AG10803 (cell line): ENCODE data around the gene DENND1A.
"Not testable (repeated sequence)": the region's sequence is repeated elsewhere in the genome, so short reads cannot be mapped to it uniquely, and the experiment has no call there.

Source experiments
- DNase-seq: peaks from one replicate; pipeline ENCODE4 v3.0.0; 2010; ENCODE audit warnings: low read depth
- H3K4me3 ChIP-seq: 2 replicates; pipeline ENCODE4 v1.5.1; 2011; ENCODE audit warnings: mild to moderate bottlenecking, low read length, control low read depth
- TF ChIP-seq, protein P1 (sequence below): conservative IDR thresholded peaks from 2 replicates; pipeline ENCODE4 v1.5.1; 2011; ENCODE audit warnings: mild to moderate bottlenecking, low read length, control low read depth, inconsistent platforms

DENND1A gene

DNA sequence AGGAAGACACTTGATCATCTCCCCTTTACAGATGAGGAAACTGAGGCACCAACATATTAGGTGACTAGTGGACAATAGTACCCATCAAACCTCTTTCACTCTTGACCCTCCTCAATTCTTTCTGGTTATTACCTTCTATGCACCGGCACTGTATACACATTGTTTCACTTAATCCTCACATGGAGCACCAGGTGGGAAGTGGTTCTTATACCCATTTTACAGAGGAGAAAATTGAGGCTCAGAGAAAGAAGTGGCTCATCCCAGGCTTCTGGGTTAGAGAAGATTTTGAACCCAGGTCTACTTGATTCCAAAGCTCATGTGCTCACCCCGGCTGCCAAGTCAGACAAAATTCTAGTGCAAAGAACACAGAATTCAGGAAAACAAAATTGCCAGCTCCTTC is 17.4 kb upstream of the DENND1A start:
- no peak for DNase-seq
- H3K4me3 ChIP-seq, result no peak overlapping the region
- TF ChIP-seq, protein P1, sequence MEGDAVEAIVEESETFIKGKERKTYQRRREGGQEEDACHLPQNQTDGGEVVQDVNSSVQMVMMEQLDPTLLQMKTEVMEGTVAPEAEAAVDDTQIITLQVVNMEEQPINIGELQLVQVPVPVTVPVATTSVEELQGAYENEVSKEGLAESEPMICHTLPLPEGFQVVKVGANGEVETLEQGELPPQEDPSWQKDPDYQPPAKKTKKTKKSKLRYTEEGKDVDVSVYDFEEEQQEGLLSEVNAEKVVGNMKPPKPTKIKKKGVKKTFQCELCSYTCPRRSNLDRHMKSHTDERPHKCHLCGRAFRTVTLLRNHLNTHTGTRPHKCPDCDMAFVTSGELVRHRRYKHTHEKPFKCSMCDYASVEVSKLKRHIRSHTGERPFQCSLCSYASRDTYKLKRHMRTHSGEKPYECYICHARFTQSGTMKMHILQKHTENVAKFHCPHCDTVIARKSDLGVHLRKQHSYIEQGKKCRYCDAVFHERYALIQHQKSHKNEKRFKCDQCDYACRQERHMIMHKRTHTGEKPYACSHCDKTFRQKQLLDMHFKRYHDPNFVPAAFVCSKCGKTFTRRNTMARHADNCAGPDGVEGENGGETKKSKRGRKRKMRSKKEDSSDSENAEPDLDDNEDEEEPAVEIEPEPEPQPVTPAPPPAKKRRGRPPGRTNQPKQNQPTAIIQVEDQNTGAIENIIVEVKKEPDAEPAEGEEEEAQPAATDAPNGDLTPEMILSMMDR, result no peak

DNA sequence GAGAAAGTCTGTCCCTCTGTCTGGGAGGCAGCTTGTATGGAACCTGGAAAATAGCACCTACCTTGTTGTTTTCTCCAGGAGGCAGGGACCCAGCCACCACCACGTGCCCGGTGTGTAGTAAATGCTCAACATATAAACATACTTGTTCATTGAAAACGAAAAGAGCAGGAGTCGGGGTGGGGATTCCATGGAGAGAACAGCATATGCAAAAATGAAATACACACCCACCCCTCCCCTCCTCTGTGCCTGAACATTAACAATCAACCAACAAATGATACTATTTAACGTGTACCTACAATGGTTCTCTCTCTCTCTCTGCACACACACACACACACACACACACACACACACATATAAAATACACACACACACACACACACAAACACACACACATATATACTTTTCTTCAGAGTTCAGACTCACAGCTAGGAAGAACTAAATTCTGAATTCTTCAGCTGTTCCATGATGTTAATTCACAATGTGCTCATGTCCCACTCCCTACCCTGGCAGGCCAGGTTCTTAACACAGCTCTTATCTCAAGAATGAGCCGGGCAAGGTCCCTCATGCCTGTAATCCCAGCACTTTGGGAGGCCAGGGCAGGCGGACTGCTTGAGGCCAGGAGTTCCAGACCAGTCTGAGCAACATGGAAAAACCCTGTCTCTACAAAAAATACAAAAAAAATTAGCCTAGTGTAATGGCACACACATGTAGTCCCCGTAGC is 16.3 kb upstream of the DENND1A start:
- no peak overlapping the region for H3K4me3 ChIP-seq
- DNase-seq, result no peak
- TF ChIP-seq, protein P1, result no peak

DNA sequence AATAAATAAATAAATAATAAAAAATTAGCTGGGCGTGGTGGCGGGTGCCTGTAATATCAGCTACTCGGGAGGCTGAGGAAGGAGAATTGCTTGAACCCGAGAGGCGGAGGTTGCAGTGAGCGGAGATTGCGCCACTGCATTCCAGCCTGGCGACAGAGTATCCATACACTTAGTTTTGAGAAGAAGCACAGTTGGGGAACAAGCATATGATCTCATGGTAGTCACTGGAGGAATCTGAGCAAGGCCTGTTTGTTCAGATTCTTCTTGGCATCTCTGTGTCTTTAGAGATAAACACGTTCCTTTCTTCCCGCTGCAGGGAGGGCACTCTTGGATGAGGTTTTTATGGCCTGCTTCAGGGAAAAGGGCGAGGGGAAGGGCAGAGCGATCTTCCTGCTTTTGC is 15.6 kb upstream of the DENND1A start:
- H3K4me3 ChIP-seq, result no peak overlapping the region
- peak; percentile 18 for DNase-seq
- TF ChIP-seq, protein P1, result no peak

DNA sequence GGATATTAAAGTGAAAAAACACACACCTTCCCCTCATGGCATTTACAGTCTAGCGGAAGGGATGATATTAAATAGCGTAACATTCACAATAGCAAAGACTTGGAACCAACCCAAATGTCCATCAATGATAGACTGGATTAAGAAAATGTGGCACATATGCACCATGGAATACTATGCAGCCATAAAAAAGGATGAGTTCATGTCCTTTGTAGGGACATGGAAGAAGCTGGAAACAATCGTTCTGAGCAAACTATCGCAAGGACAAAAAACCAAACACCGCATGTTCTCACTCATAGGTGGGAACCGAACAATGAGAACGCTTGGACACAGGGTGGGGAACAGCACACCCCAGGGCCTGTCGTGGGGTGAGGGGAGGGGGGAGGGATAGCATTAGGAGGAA is 14.5 kb upstream of the DENND1A start:
- H3K4me3 ChIP-seq, DNase-seq: not testable (repeated sequence)

DNA sequence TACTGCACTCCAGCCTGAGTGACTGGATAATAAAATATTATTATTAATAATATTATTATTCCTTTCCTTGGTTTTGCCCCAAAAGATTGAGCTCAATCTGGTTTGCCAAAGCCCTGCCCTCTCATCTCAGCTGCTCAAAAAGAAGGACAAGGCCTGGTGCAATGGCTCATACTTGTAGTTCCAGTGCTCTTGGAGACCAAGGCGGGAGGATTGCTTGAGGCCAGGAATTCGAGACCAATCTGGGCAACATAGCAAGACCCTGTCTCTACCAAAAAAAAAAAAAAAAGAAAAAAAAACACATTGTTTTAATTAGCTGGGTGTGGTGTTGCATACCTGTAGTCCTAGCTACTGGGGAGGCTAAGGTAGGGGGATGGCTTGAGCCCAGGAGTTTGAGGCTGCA is 13.7 kb upstream of the DENND1A start:
- DNase-seq, result no peak
- no peak overlapping the region for H3K4me3 ChIP-seq
- TF ChIP-seq, protein P1, result no peak

DNA sequence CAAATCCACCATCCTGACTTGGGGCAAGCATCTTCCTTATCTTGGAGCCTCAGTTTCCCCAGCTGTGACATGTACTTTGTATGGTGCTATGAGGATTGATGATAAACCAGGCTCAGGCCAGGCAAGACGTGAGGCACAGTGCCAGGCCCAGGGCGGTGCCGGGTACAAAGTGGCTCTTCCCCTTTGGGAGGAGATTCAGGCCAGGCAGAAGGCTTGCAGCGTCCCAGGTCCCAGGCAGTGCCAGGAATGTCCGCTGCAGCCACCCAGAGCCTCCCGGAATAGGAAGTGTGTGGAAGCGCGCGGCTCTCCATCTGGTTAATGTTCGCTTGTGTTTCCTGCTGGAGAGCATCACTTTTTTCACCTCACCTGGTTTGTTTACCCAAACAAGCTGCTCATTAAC is 12.6 kb upstream of the DENND1A start:
- no peak for DNase-seq
- no peak overlapping the region for H3K4me3 ChIP-seq
- TF ChIP-seq, protein P1, result no peak

DNA sequence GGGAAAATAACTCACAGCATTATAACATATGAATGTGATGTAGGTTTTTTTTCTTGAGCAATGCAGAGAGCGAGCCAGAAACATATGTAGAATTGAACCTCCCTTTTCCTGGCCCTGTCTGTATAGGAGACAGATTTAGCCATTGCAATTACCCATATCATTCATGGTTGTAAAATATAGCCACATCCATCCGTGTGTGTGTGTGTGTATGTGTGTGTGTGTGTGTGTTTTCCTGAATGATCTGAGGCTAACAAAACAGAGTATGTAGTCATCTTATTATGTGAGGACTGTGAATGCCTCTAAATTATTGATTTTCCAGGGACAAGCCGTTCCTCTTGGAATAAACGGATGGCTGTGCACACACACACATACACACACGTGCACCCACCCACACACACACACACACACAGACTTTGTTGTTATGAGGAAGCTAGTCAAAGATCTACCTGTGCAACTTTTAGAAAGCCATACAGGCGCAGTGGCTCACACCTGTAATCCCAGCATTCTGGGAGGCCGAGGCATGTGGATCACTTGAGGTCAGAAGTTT is 11.7 kb upstream of the DENND1A start:
- TF ChIP-seq, protein P1, result no peak
- H3K4me3 ChIP-seq, result no peak overlapping the region
- DNase-seq, result no peak
